CD4-positive, alpha-beta memory T cell (primary cell): ENCODE results near the gene NOL4L. TPM values are rescaled to one million over a fixed set of nuclear protein-coding genes. Genes with fewer than 3 reads are reported as not detected.

ENCODE experiments used
- CTCF ChIA-PET: fragments of 350-600 bp; sonication (Branson Sonifier 250); formaldehyde crosslinking; loops from one replicate; lab custom pipeline; 2021; ENCODE audit warnings: inconsistent platforms; ENCODE audit not compliant: partially characterized antibody; lab: Charles Lee
- POLR2A ChIA-PET: fragments of 350-600 bp; sonication (Branson Sonifier 250); formaldehyde crosslinking; loops from one replicate; lab custom pipeline; 2021; ENCODE audit not compliant: partially characterized antibody; lab: Charles Lee
- DNase-seq, 5 donors: peaks; one replicate each; pipeline versions ENCODE4 v3.0.0 to v3.0.0-alpha.2; 2020 to 2022; ENCODE audit warnings: mixed read lengths in 1 of 5
- H3K27ac ChIP-seq: one replicate; pipeline ENCODE4 v1.7.0; 2013; ENCODE audit warnings: low read depth, low read length
- H3K27me3 ChIP-seq: 2 replicates; pipeline ENCODE4 v1.7.0; 2013; ENCODE audit warnings: mild to moderate bottlenecking, low read length, moderate library complexity; ENCODE audit not compliant: insufficient read depth
- H3K36me3 ChIP-seq: 2 replicates; pipeline ENCODE4 v1.7.0; 2013; ENCODE audit warnings: mild to moderate bottlenecking, low read length, moderate library complexity; ENCODE audit not compliant: insufficient read depth
- H3K4me1 ChIP-seq: 2 replicates; pipeline ENCODE4 v1.7.0; 2013; ENCODE audit warnings: mild to moderate bottlenecking, low read length, moderate library complexity; ENCODE audit not compliant: insufficient read depth
- H3K4me3 ChIP-seq, 2 donors: one replicate each; pipeline ENCODE4 v1.7.0; 2013; ENCODE audit warnings: low read length in 2 of 2, mild to moderate bottlenecking in 1 of 2
- H3K9me3 ChIP-seq, 2 donors: one replicate each; pipeline ENCODE4 v1.7.0; 2013; ENCODE audit warnings: low read length in 2 of 2, control low read depth in 1 of 2; ENCODE audit not compliant: control insufficient read depth in 1 of 2
- H3K27ac Mint-ChIP-seq, 7 donors: one replicate each; pipeline ENCODE4 v1.8.0; 2020 to 2021; ENCODE audit warnings: mixed read lengths in 7 of 7, mild to moderate bottlenecking in 6 of 7, inconsistent platforms in 3 of 7, moderate library complexity in 3 of 7
- H3K27me3 Mint-ChIP-seq, 2 donors: one replicate each; pipeline ENCODE4 v1.8.0; 2020 to 2021; ENCODE audit warnings: mixed read lengths in 2 of 2
- H3K36me3 Mint-ChIP-seq, 2 donors: one replicate each; pipeline ENCODE4 v1.8.0; 2020 to 2021; ENCODE audit warnings: mixed read lengths in 2 of 2, inconsistent platforms in 1 of 2, mild to moderate bottlenecking in 1 of 2
- H3K4me1 Mint-ChIP-seq, 4 donors: one replicate each; pipeline ENCODE4 v1.8.0; 2020 to 2021; ENCODE audit warnings: mixed read lengths in 4 of 4, mild to moderate bottlenecking in 1 of 4
- H3K4me3 Mint-ChIP-seq, 8 donors: one replicate each; pipeline ENCODE4 v1.8.0; 2020 to 2021; ENCODE audit warnings: mixed read lengths in 8 of 8, mild to moderate bottlenecking in 7 of 8, moderate library complexity in 6 of 8, inconsistent platforms in 3 of 8
- H3K9me3 Mint-ChIP-seq, 8 donors: one replicate each; pipeline ENCODE4 v1.8.0; 2020 to 2021; ENCODE audit warnings: mixed read lengths in 8 of 8, mild to moderate bottlenecking in 5 of 8, inconsistent platforms in 3 of 8, moderate library complexity in 1 of 8
- intact Hi-C: fragments of 100-400 bp; cut with micrococcal nuclease; formaldehyde crosslinking; loops from one replicate; pipeline ENCODE4 v1.15.1; 2023
- polyA plus RNA-seq, 2 donors: library from polyadenylated mRNA; unstranded; fragments of 300-500 nt; fragmentation: Illumina TruSeq; gene quantifications; one replicate each; pipeline ENCODE4 v1.2.3, GENCODE V29; 2021
- total RNA-seq, 2 experiments: library from RNA; stranded (reverse); gene quantifications; one replicate each; pipeline ENCODE4 v1.2.3, GENCODE V29; 2021

The NOL4L gene
- total and polyA plus RNA-seq, 4 experiments from 2014 or later: 7.0 to 74.2 (median 47.5) TPM

DNA sequence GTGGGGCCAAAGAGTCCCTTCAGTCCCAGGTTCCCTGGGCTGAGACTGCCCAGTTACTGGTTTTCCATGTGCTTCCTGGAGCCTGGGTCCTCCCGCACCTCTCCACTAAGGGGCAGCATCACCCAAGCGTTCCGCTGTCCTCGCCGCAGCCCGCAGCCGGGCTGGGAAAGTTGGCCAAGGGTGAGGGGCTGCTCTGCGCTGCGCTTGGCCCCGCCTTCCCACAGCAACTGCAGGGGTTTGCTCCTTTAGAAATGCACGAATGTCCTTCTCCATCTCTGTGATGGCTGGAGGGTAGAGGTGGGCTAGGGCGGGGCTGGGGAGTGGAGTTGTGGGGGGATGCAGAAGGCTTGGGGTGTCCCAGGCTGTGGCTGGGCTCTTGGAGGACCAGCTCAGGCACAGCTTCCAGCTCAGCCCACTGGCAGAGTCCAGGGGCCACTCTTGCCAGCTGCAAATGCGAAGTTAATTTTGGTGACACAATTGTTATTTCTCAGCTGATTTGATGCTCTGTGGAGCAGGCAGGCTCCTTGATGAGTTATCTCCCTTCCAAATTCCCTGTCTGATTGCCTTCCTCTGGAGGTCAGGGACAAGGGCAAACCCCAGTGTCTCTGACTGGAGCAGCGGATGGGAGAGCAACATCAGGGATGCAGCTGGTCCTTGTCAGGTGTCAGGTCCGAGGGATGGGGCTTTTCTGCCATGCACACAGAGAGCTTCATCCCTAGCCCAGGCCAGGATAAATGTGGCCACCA is 63.2 kb downstream of the NOL4L start:
- Mint-ChIP-seq H3K27ac (peak overlapping the region; percentile 68 to 90 (median 88)), H3K27me3 (no peaks in the 10 kb centered on the region), H3K36me3 (peaks cover 31 to 40% of the 10 kb centered on the region in 2 donors), H3K4me1 (peaks cover 37 to 66% (median 56%) of the 10 kb centered on the region in 4 donors), H3K4me3 (peak overlapping the region in 6 of 8 donors; percentile 21 to 76 (median 56)), H3K9me3 (no peaks in the 10 kb centered on the region)
- H3K4me1 ChIP-seq: peaks cover 59% of the 10 kb centered on the region
- ChIA-PET POLR2A (interaction anchor here (0.5 to 11.5 kb wide), 17 partner anchors 12 to 221 kb away, joined by 3 to 449 read pairs (median 5); partner anchors contain the start of genes COMMD7 and NOL4L), CTCF (interaction anchor here (0.6 to 12.0 kb wide), 36 partner anchors 8 to 698 kb away, joined by 3 to 430 read pairs (median 4); partner anchors contain the start of gene NOL4L)
- peaks cover 44% of the 10 kb centered on the region for H3K36me3 ChIP-seq
- H3K4me3 ChIP-seq: no peak overlapping the region
- no peaks in the 10 kb centered on the region for H3K27me3 ChIP-seq
- intact Hi-C loops: loop anchor here (1.0 to 5.0 kb wide), 4 partner anchors 14 to 670 kb away; partner anchors contain the start of gene NOL4L
- H3K9me3 ChIP-seq: no peaks in the 10 kb centered on the region
- DNase-seq: peak; percentile 62 to 72 (median 70)
- H3K27ac ChIP-seq: peak overlapping the region; percentile 38

DNA sequence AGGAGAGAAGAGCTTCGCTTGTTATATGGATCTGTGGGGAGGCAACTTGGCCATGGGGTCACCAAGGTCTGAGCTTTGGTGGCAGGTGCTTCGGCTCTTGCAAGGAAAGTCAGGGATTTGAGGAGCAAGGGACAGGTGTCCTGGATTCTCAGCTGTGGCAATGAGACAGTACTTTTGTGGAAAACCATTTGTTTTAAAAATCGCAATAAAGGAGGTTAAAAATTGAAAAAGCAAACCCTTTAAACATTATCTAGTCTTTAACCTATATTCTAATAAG is 64.3 kb downstream of the NOL4L start:
- CTCF ChIA-PET: interaction anchor here (0.9 to 12.0 kb wide), 12 partner anchors 9 to 142 kb away, joined by 3 to 430 read pairs (median 10); no protein-coding TSS in a partner anchor
- no peaks in the 10 kb centered on the region for H3K9me3 Mint-ChIP-seq
- no peak overlapping the region for H3K4me3 Mint-ChIP-seq
- H3K4me1 ChIP-seq: peaks cover 48% of the 10 kb centered on the region
- H3K4me1 Mint-ChIP-seq: peaks cover 36 to 66% (median 51%) of the 10 kb centered on the region in 4 donors
- no peaks in the 10 kb centered on the region for H3K27me3 ChIP-seq
- DNase-seq: no peak
- H3K27ac ChIP-seq: no peak overlapping the region
- intact Hi-C loops: loop anchor here (1.0 to 5.0 kb wide), 2 partner anchors 132 to 669 kb away; no protein-coding TSS in a partner anchor
- POLR2A ChIA-PET: interaction anchor here (0.5 to 11.5 kb wide), 5 partner anchors 17 to 134 kb away, joined by 4 to 449 read pairs (median 6); no protein-coding TSS in a partner anchor
- no peak overlapping the region for H3K4me3 ChIP-seq
- peak overlapping the region; percentile 43 to 88 (median 59) for H3K27ac Mint-ChIP-seq
- H3K36me3 ChIP-seq: peaks cover 53% of the 10 kb centered on the region
- peaks cover 28 to 38% of the 10 kb centered on the region in 2 donors for H3K36me3 Mint-ChIP-seq
- H3K27me3 Mint-ChIP-seq: no peaks in the 10 kb centered on the region
- H3K9me3 ChIP-seq: no peaks in the 10 kb centered on the region

DNA sequence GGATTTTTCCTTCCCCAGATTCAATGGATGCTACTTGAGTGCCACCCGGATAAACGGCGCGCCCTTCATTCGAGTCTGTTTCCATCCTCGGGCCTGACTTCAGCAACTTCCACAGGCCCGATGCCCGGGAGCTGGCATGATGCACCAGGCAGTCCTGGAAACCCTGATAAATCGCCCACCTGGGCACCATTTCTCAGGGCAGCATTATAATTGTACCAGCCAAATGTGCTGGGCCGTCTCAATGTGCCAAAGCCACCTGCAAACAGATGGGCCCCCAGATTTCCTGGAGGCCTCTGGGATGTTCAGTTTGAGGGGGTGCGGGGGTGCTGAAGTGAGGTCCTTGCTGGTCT is 65.8 kb downstream of the NOL4L start:
- peaks cover 39% of the 10 kb centered on the region for H3K4me1 ChIP-seq
- H3K27ac ChIP-seq: no peak overlapping the region
- Mint-ChIP-seq H3K27ac (peak overlapping the region in 4 of 7 donors; percentile 25 to 72 (median 45)), H3K27me3 (no peaks in the 10 kb centered on the region), H3K36me3 (peaks cover 43 to 48% of the 10 kb centered on the region in 2 donors), H3K4me1 (peaks cover 40 to 68% (median 54%) of the 10 kb centered on the region in 4 donors), H3K9me3 (peaks cover 0 to 2% (median 0%) of the 10 kb centered on the region in 8 donors), H3K4me3 (no peak overlapping the region)
- no peaks in the 10 kb centered on the region for H3K9me3 ChIP-seq
- no peak for DNase-seq
- H3K27me3 ChIP-seq: no peaks in the 10 kb centered on the region
- H3K4me3 ChIP-seq: no peak overlapping the region
- ChIA-PET POLR2A (no interaction called here), CTCF (interaction anchor here (11.1 kb wide), 1 partner anchor 132 kb away, joined by 312 read pairs; no protein-coding TSS in a partner anchor)
- intact Hi-C loops: no loop called here
- peaks cover 59% of the 10 kb centered on the region for H3K36me3 ChIP-seq

DNA sequence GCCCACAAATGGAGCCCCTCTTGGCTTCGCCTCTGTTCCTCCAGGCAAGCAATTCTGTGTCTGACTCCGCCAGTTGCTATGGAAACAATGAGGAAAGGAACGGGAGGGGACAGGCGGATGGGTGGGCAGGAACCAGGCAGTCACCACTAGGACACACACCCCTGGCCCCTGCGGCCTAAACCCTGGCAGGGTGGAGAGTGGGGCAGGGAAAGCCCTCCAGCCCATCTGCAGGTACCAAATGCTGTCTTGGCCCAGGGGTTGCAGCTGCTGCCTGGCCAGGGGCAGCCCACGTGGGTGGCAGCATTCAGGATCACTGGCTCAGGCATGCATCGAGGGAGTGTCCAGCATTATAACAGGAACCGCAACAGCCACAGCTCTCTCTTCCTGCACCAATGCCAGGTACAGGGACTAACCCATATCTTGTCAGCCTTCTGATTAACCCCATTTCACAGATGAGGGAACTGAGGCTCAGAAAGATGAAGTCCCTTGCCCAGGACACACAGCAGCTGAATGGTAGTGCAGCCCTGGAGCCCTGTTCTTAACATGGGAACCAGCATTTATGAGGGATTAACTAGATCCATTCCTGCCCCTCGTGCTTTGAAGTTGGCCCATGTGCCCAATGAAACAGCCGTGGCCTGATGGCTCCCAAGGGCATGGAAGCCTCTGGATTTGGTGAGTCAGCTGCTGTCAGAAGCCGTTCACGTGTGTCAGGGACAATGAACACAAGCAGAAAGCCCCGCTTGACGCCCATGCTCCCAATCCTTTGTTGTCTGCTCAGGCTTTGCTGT is 66.3 kb downstream of the NOL4L start:
- Histone ChIP-seq H3K4me3 (no peak overlapping the region), H3K4me1 (peaks cover 39% of the 10 kb centered on the region), H3K36me3 (peaks cover 59% of the 10 kb centered on the region), H3K27me3 (no peaks in the 10 kb centered on the region), H3K9me3 (no peaks in the 10 kb centered on the region), H3K27ac (no peak overlapping the region)
- peaks cover 0 to 2% (median 0%) of the 10 kb centered on the region in 8 donors for H3K9me3 Mint-ChIP-seq
- intact Hi-C loops: no loop called here
- H3K27ac Mint-ChIP-seq: peak overlapping the region in 1 of 7 donors; percentile 25
- DNase-seq: no peak
- H3K27me3 Mint-ChIP-seq: no peaks in the 10 kb centered on the region
- peaks cover 43 to 47% of the 10 kb centered on the region in 2 donors for H3K36me3 Mint-ChIP-seq
- H3K4me1 Mint-ChIP-seq: peaks cover 39 to 68% (median 54%) of the 10 kb centered on the region in 4 donors
- CTCF ChIA-PET: interaction anchor here (0.5 to 11.1 kb wide), 3 partner anchors 19 to 132 kb away, joined by 3 to 312 read pairs (median 5); no protein-coding TSS in a partner anchor
- POLR2A ChIA-PET: interaction anchor here (1.2 kb wide), 1 partner anchor 17 kb away, joined by 3 read pairs; no protein-coding TSS in a partner anchor
- H3K4me3 Mint-ChIP-seq: no peak overlapping the region

DNA sequence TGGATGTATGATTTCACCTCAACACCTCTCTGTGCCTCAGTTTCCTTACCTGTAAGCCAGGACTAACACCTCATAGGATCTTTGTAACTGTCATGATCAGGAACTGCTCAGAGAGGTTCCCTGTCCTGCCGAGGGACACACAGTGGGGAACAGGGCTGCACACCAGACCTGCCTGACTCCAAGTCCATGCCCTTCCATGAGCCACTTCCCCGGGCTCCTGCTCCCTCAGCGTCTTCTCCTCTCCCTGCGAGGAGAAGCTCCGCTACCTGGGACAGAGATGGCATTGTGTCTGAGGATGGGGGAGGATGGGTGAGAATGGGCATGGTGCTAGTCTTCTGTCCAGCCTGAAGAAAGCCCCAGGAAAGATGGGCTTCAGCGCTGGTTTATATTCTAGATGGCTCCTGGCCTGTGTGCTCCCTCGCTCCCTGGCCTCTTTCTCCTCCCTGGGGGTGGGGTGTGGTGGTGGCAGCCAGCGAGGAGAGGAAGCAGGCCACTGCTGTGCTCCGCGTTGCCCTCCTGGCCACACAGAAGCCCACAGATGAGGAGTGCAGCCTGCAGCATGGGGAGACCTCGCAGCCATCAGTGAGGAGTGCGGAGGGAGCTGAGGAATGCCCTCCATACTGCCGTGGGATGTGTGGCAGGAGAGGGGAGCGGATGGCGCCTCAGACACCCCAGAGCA is 67.1 kb downstream of the NOL4L start:
- H3K4me1 ChIP-seq: peaks cover 39% of the 10 kb centered on the region
- no peak overlapping the region for H3K4me3 ChIP-seq
- H3K9me3 Mint-ChIP-seq: peaks cover 0 to 2% (median 0%) of the 10 kb centered on the region in 8 donors
- no peak overlapping the region for H3K27ac ChIP-seq
- H3K4me3 Mint-ChIP-seq: no peak overlapping the region
- H3K36me3 Mint-ChIP-seq: peaks cover 47 to 51% of the 10 kb centered on the region in 2 donors
- no peaks in the 10 kb centered on the region for H3K27me3 ChIP-seq
- H3K9me3 ChIP-seq: no peaks in the 10 kb centered on the region
- DNase-seq: no peak
- POLR2A ChIA-PET: interaction anchor here (1.2 kb wide), 1 partner anchor 18 kb away, joined by 3 read pairs; no protein-coding TSS in a partner anchor
- CTCF ChIA-PET: interaction anchor here (0.5 to 11.1 kb wide), 4 partner anchors 19 to 135 kb away, joined by 3 to 312 read pairs (median 16); no protein-coding TSS in a partner anchor
- peaks cover 38 to 68% (median 53%) of the 10 kb centered on the region in 4 donors for H3K4me1 Mint-ChIP-seq
- intact Hi-C loops: no loop called here
- H3K27me3 Mint-ChIP-seq: no peaks in the 10 kb centered on the region
- H3K27ac Mint-ChIP-seq: peak overlapping the region in 2 of 7 donors; percentile 4 to 41
- H3K36me3 ChIP-seq: peaks cover 59% of the 10 kb centered on the region

DNA sequence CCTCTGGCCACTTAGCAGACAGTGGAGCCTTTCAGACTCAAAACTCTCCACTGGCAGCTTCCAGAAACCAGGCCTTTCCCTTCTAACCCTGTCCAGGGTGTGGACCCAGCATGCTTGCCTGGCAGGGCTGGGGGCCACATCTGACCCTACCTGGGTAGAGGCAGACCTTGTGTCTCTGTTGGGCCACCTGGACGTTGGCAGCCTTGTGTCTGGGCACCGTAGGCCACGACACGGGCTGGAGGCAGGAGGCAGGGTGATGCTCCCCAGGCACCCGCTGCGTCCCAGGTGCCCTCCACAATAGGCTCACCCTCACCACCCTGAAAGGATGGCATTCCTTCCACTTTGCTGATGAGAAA is 67.6 kb downstream of the NOL4L start:
- no peak for DNase-seq
- Mint-ChIP-seq H3K9me3 (peaks cover 0 to 2% (median 0%) of the 10 kb centered on the region in 8 donors), H3K27me3 (no peaks in the 10 kb centered on the region), H3K4me1 (peaks cover 37 to 68% (median 53%) of the 10 kb centered on the region in 4 donors), H3K36me3 (peaks cover 50 to 56% of the 10 kb centered on the region in 2 donors), H3K4me3 (no peak overlapping the region), H3K27ac (peak overlapping the region in 2 of 7 donors; percentile 4 to 41)
- Histone ChIP-seq H3K9me3 (no peaks in the 10 kb centered on the region), H3K4me3 (no peak overlapping the region), H3K27me3 (no peaks in the 10 kb centered on the region), H3K4me1 (peaks cover 39% of the 10 kb centered on the region), H3K36me3 (peaks cover 59% of the 10 kb centered on the region), H3K27ac (no peak overlapping the region)
- intact Hi-C loops: no loop called here
- POLR2A ChIA-PET: interaction anchor here (1.2 kb wide), 1 partner anchor 18 kb away, joined by 3 read pairs; no protein-coding TSS in a partner anchor
- CTCF ChIA-PET: interaction anchor here (1.3 to 5.4 kb wide), 2 partner anchors 22 to 135 kb away, joined by 5 to 26 read pairs; no protein-coding TSS in a partner anchor
